Measurements from ENCODE around the gene CFAP65.

CFAP65 gene

GRCh38 chr2:219009294-219009693, 32.0 kb downstream of the CFAP65 start:
- no peaks in the 10 kb centered on the region for H3K4me1 ChIP-seq (ENCODE audit: control insufficient read depth, insufficient read depth, low read length)
- H3K9me3 ChIP-seq (ENCODE audit: control insufficient read depth in 2 of 2, low read length in 2 of 2), result no peaks in the 10 kb centered on the region
- no peak overlapping the region for H3K4me3 ChIP-seq (ENCODE audit: low read length in 2 of 2)
- no peaks in the 10 kb centered on the region for H3K36me3 ChIP-seq (ENCODE audit: control insufficient read depth in 2 of 2, insufficient read depth in 2 of 2, low read length in 2 of 2)
- H3K27me3 ChIP-seq (ENCODE audit: control insufficient read depth in 1 of 2, insufficient read depth in 2 of 2, low read length in 2 of 2), result peaks cover 11 to 21% of the 10 kb centered on the region in 2 donors
- no peak overlapping the region for H3K27ac ChIP-seq (ENCODE audit: low read length)
- H3K9ac ChIP-seq (ENCODE audit: low read length in 2 of 2), result no peak overlapping the region

- no peak overlapping the region for H3K4me3 ChIP-seq (ENCODE audit: low read length in 2 of 2)
- peaks cover 19% of the 10 kb centered on the region for H3K4me1 ChIP-seq (ENCODE audit: control insufficient read depth, insufficient read depth, low read length)
- H3K27ac ChIP-seq (ENCODE audit: low read length), result no peak overlapping the region
- no peaks in the 10 kb centered on the region for H3K36me3 ChIP-seq (ENCODE audit: control insufficient read depth in 2 of 2, insufficient read depth in 2 of 2, low read length in 2 of 2)
- H3K9ac ChIP-seq (ENCODE audit: low read length in 2 of 2), result no peak overlapping the region
- H3K27me3 ChIP-seq (ENCODE audit: control insufficient read depth in 1 of 2, insufficient read depth in 2 of 2, low read length in 2 of 2), result peaks cover 54 to 64% of the 10 kb centered on the region in 2 donors
- H3K9me3 ChIP-seq (ENCODE audit: control insufficient read depth in 2 of 2, low read length in 2 of 2), result no peaks in the 10 kb centered on the region
These were observed 37.3 kb downstream of the CFAP65 start for GRCh38 chr2:219003979-219004378.

DNA sequence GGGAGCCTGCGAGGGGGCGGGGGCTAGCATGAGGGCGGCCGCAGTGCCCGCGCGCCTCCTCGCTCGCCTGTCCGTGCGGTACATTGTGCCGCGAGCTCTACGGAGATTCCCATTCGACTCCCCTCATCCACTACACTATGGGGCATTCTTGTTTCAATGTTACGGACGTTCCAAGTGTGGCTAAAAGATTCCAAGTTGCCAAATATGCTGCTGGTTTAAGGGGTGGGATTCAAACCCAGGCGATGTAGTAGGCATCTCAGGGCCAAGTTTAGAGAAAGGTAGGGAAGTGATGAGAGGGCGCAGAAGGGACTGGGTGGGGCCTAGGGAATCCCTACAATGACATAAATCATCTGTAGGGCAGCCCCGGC, 38.1 kb downstream of the CFAP65 start:
- no peaks in the 10 kb centered on the region for H3K9me3 ChIP-seq (ENCODE audit: control insufficient read depth in 2 of 2, low read length in 2 of 2)
- no peaks in the 10 kb centered on the region for H3K36me3 ChIP-seq (ENCODE audit: control insufficient read depth in 2 of 2, insufficient read depth in 2 of 2, low read length in 2 of 2)
- H3K27ac ChIP-seq (ENCODE audit: low read length), result no peak overlapping the region
- no peak overlapping the region for H3K9ac ChIP-seq (ENCODE audit: low read length in 2 of 2)
- H3K27me3 ChIP-seq (ENCODE audit: control insufficient read depth in 1 of 2, insufficient read depth in 2 of 2, low read length in 2 of 2), result peaks cover 52 to 68% of the 10 kb centered on the region in 2 donors
- H3K4me3 ChIP-seq (ENCODE audit: low read length in 2 of 2), result peak overlapping the region; percentile 8 to 12
- peaks cover 19% of the 10 kb centered on the region for H3K4me1 ChIP-seq (ENCODE audit: control insufficient read depth, insufficient read depth, low read length)

DNA sequence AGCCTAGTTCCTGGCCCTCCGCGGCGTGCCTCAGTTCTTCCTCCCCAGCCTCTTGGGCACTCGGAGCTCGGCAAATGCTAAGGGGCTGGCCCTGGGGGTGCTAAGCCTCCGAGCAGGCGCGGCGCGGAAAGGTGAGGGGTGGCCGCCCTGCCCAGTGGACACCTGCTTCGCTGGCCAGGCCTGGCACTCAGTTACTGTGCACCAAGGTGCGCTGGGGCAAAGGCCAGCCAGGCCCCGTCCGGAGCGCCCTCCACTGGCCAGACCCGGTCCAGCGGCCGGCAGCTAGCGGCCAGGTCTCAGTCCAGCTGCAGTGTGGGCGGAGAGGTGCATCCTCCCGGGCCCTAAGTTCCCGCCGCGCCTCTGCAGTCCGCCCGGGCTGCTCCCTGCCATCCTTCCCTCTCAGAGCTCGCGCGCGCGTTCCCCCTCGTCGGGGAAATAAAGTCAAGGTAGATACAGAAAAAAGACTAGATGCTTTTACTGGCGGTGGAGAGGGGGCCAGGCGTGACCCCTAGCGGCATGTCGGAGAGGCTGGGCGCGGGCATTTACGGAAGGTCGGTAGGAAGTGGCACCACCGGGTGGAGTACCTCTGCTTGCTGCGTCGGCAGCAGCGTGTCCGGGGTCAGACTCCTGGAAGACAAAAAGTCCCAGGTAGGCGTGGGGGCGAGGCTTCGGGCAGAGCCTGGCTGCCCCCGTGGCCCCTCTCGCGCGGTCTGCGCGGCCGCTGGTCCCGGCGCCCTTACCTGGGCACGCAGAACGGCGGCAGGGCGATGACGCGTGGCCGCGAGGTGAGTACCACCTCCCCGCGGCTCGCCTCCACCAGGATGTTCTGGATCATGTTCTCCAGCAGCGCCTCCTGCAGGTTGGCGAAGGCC, 38.7 kb downstream of the CFAP65 start:
- Histone ChIP-seq H3K9me3 (ENCODE audit: control insufficient read depth in 2 of 2, low read length in 2 of 2) (no peaks in the 10 kb centered on the region), H3K4me1 (ENCODE audit: control insufficient read depth, insufficient read depth, low read length) (peaks cover 19% of the 10 kb centered on the region), H3K36me3 (ENCODE audit: control insufficient read depth in 2 of 2, insufficient read depth in 2 of 2, low read length in 2 of 2) (no peaks in the 10 kb centered on the region), H3K9ac (ENCODE audit: low read length in 2 of 2) (no peak overlapping the region), H3K27ac (ENCODE audit: low read length) (no peak overlapping the region), H3K4me3 (ENCODE audit: low read length in 2 of 2) (peak overlapping the region; percentile 8 to 12), H3K27me3 (ENCODE audit: control insufficient read depth in 1 of 2, insufficient read depth in 2 of 2, low read length in 2 of 2) (peaks cover 52 to 65% of the 10 kb centered on the region in 2 donors)

- H3K4me3 ChIP-seq (ENCODE audit: low read length in 2 of 2), result no peak overlapping the region
- no peaks in the 10 kb centered on the region for H3K9me3 ChIP-seq (ENCODE audit: control insufficient read depth in 2 of 2, low read length in 2 of 2)
- no peaks in the 10 kb centered on the region for H3K36me3 ChIP-seq (ENCODE audit: control insufficient read depth in 2 of 2, insufficient read depth in 2 of 2, low read length in 2 of 2)
- H3K27me3 ChIP-seq (ENCODE audit: control insufficient read depth in 1 of 2, insufficient read depth in 2 of 2, low read length in 2 of 2), result peaks cover 52 to 63% of the 10 kb centered on the region in 2 donors
- H3K9ac ChIP-seq (ENCODE audit: low read length in 2 of 2), result no peak overlapping the region
- H3K4me1 ChIP-seq (ENCODE audit: control insufficient read depth, insufficient read depth, low read length), result peaks cover 19% of the 10 kb centered on the region
- H3K27ac ChIP-seq (ENCODE audit: low read length), result no peak overlapping the region
These were observed 39.5 kb downstream of the CFAP65 start for GRCh38 chr2:219001577-219002394.

- peaks cover 57 to 64% of the 10 kb centered on the region in 2 donors for H3K27me3 ChIP-seq (ENCODE audit: control insufficient read depth in 1 of 2, insufficient read depth in 2 of 2, low read length in 2 of 2)
- no peak overlapping the region for H3K4me3 ChIP-seq (ENCODE audit: low read length in 2 of 2)
- H3K27ac ChIP-seq (ENCODE audit: low read length), result no peak overlapping the region
- H3K9ac ChIP-seq (ENCODE audit: low read length in 2 of 2), result no peak overlapping the region
- H3K36me3 ChIP-seq (ENCODE audit: control insufficient read depth in 2 of 2, insufficient read depth in 2 of 2, low read length in 2 of 2), result no peaks in the 10 kb centered on the region
- no peaks in the 10 kb centered on the region for H3K9me3 ChIP-seq (ENCODE audit: control insufficient read depth in 2 of 2, low read length in 2 of 2)
- H3K4me1 ChIP-seq (ENCODE audit: control insufficient read depth, insufficient read depth, low read length), result peaks cover 21% of the 10 kb centered on the region
These were observed 40.2 kb downstream of the CFAP65 start for GRCh38 chr2:219001100-219001576.

DNA sequence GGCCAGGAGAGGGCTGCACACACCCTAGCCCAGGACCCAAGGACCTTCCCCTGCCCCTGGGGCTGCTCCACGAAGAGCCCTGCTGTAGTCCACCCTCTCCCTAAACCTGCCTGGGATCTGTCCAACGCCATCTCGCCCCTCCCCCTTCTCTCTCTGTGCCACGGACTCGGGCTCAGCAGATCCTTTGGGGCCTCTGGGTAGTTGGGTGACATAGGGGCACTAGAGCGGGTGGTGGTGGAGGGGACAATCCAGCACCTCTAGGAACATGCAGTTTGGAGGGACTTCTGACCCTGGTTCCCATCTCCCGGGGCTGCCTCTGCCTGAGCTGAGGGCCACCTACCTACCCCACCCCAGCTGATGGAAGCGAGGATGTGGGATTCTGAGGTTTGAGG, 40.8 kb downstream of the CFAP65 start:
- peaks cover 61 to 67% of the 10 kb centered on the region in 2 donors for H3K27me3 ChIP-seq (ENCODE audit: control insufficient read depth in 1 of 2, insufficient read depth in 2 of 2, low read length in 2 of 2)
- no peaks in the 10 kb centered on the region for H3K9me3 ChIP-seq (ENCODE audit: control insufficient read depth in 2 of 2, low read length in 2 of 2)
- no peak overlapping the region for H3K27ac ChIP-seq (ENCODE audit: low read length)
- no peaks in the 10 kb centered on the region for H3K36me3 ChIP-seq (ENCODE audit: control insufficient read depth in 2 of 2, insufficient read depth in 2 of 2, low read length in 2 of 2)
- H3K4me3 ChIP-seq (ENCODE audit: low read length in 2 of 2), result no peak overlapping the region
- H3K4me1 ChIP-seq (ENCODE audit: control insufficient read depth, insufficient read depth, low read length), result peaks cover 26% of the 10 kb centered on the region
- no peak overlapping the region for H3K9ac ChIP-seq (ENCODE audit: low read length in 2 of 2)

- Histone ChIP-seq H3K36me3 (ENCODE audit: control insufficient read depth in 2 of 2, insufficient read depth in 2 of 2, low read length in 2 of 2) (no peaks in the 10 kb centered on the region), H3K27me3 (ENCODE audit: control insufficient read depth in 1 of 2, insufficient read depth in 2 of 2, low read length in 2 of 2) (peaks cover 64 to 69% of the 10 kb centered on the region in 2 donors), H3K9me3 (ENCODE audit: control insufficient read depth in 2 of 2, low read length in 2 of 2) (no peaks in the 10 kb centered on the region), H3K27ac (ENCODE audit: low read length) (no peak overlapping the region), H3K4me1 (ENCODE audit: control insufficient read depth, insufficient read depth, low read length) (peaks cover 26% of the 10 kb centered on the region), H3K4me3 (ENCODE audit: low read length in 2 of 2) (no peak overlapping the region), H3K9ac (ENCODE audit: low read length in 2 of 2) (no peak overlapping the region)
These were observed 41.3 kb downstream of the CFAP65 start for GRCh38 chr2:218999881-219000568.

DNA sequence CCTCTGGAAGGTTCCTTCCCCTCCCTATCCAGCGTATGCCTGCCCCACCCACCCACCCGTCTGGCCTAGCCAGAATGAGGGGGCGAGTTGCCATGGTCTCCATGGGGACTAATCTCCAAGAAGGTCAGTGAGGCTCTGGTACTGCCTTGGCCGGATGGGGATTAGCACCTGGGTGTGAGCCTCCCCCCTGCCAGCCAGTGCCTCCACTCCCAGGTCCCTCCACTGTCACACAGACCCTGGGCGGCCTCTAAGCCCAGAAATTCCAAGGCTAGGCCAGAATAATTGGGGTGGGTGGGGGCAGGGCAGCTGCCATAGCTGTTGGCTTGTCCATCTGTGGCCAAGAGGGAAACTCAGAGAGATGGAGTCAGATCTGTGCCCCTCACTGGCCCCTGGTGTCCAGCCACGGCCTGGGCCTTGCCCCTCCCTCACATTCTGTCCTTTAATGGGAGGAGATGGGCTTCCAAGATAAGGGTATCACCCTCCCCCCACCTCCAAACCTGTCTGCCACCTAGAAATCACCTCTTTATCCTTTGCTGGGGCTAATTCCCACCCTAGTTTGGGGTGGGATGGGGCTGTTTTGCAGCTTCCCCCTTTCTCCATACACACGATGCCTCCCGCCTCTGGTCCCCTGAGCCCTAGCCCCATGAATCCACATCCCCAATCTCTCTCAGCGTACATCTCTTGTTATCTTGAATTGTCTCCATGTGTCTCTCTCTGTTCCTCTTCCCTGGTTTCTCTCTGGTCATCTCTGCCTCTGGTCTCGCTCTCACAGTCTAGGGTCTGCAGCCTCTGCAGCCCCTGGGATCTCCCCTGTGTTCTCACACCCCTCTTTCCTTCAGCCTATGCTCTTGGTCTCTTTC, 42.1 kb downstream of the CFAP65 start:
- H3K9me3 ChIP-seq (ENCODE audit: control insufficient read depth in 2 of 2, low read length in 2 of 2), result no peaks in the 10 kb centered on the region
- no peak overlapping the region for H3K4me3 ChIP-seq (ENCODE audit: low read length in 2 of 2)
- no peak overlapping the region for H3K9ac ChIP-seq (ENCODE audit: low read length in 2 of 2)
- no peak overlapping the region for H3K27ac ChIP-seq (ENCODE audit: low read length)
- H3K4me1 ChIP-seq (ENCODE audit: control insufficient read depth, insufficient read depth, low read length), result peaks cover 26% of the 10 kb centered on the region
- H3K36me3 ChIP-seq (ENCODE audit: control insufficient read depth in 2 of 2, insufficient read depth in 2 of 2, low read length in 2 of 2), result no peaks in the 10 kb centered on the region
- H3K27me3 ChIP-seq (ENCODE audit: control insufficient read depth in 1 of 2, insufficient read depth in 2 of 2, low read length in 2 of 2), result peaks cover 68 to 72% of the 10 kb centered on the region in 2 donors
